ENCODE results near the gene HRCT1.

The HRCT1 gene

GRCh38 chr9:35923927-35924763 lies 18.1 kb downstream of the HRCT1 start:
- H3K36me3 ChIP-seq (ENCODE audit: control insufficient read depth in 4 of 4, insufficient read depth in 4 of 4, low read length in 3 of 4): no peaks in the 10 kb centered on the region
- peak overlapping the region in 1 of 2 experiments; percentile 74 for H3K27ac ChIP-seq (ENCODE audit: insufficient read depth in 1 of 2, low read depth in 1 of 2, low read length in 2 of 2, poor library complexity in 1 of 2, severe bottlenecking in 2 of 2)
- H3K4me3 ChIP-seq (ENCODE audit: control insufficient read depth in 1 of 7, extremely low read depth in 1 of 7, insufficient read depth in 4 of 7, low read depth in 2 of 7, low read length in 6 of 7): peak overlapping the region in 1 of 7 experiments; percentile 11
- no peaks in the 10 kb centered on the region for H3K9me3 ChIP-seq (ENCODE audit: control extremely low read depth in 1 of 5, control insufficient read depth in 4 of 5, insufficient read depth in 2 of 5, low read depth in 1 of 5, low read length in 4 of 5)
- ChIA-PET CTCF (interaction anchor here (0.9 to 9.6 kb wide), 4 partner anchors 13 to 32 kb away, joined by 3 to 63 read pairs (median 8); no protein-coding TSS in a partner anchor), POLR2A (no interaction called here)
- H3K4me1 ChIP-seq (ENCODE audit: control extremely low read depth in 1 of 4, control insufficient read depth in 4 of 4, insufficient read depth in 4 of 4, low read length in 3 of 4): peaks cover 6 to 39% (median 30%) of the 10 kb centered on the region in 4 experiments
- 75% methylated on average over 8 of the region's 9 CpGs for WGBS (ENCODE audit: insufficient coverage)
- H3K27me3 ChIP-seq (replicated peaks in 2 of 5; ENCODE audit: control insufficient read depth in 4 of 5, insufficient read depth in 5 of 5, low read length in 4 of 5): no peaks in the 10 kb centered on the region
- peak in 2 of 3 donors; percentile 76 to 84 for DNase-seq

DNA sequence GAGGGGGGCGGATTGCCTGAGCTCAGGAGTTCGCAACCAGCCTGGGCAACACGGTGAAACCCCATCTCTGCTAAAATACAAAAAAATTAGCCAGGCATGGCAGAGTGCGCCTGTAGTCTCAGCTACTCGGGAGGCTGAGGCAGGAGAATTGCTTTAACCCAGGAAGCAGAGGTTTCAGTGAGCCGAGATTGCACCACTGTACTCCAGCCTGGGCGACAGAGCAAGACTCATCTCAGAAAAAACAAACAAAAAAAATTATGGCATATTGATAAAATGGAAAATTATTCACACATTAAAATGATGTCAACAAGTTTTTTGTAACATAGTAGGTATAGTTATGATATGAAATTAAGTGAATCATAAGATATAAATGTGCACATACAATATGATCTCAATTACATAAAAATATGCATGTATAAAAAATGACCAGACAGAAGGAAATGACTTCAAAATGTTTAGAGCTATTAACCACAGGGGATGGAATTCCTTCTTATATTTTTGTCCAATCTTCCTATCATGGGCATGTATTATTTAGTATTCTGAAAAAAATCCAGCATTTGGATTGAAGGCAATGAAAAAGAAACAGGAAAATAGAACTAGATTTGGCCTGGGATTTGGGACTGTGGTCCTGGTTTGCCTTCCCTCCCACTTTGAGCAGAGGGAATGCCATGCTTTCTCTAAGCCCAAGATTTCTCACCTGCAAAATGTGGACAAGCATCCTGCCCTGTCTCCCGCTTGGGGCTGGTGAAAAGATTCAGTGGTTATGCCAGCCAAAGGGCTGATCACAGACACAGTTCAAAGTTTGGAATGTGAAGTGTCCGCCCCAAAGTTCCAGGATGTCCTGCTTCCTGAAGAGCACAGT lies 22.8 kb downstream of the HRCT1 start:
- Histone ChIP-seq H3K27me3 (replicated peaks in 2 of 5; ENCODE audit: control insufficient read depth in 4 of 5, insufficient read depth in 5 of 5, low read length in 4 of 5) (no peaks in the 10 kb centered on the region), H3K9me3 (ENCODE audit: control extremely low read depth in 1 of 5, control insufficient read depth in 4 of 5, insufficient read depth in 2 of 5, low read depth in 1 of 5, low read length in 4 of 5) (no peaks in the 10 kb centered on the region), H3K36me3 (ENCODE audit: control insufficient read depth in 4 of 4, insufficient read depth in 4 of 4, low read length in 3 of 4) (no peaks in the 10 kb centered on the region), H3K4me1 (ENCODE audit: control extremely low read depth in 1 of 4, control insufficient read depth in 4 of 4, insufficient read depth in 4 of 4, low read length in 3 of 4) (peaks cover 0 to 15% (median 11%) of the 10 kb centered on the region in 4 experiments), H3K4me3 (ENCODE audit: control insufficient read depth in 1 of 7, extremely low read depth in 1 of 7, insufficient read depth in 4 of 7, low read depth in 2 of 7, low read length in 6 of 7) (no peak overlapping the region), H3K27ac (ENCODE audit: insufficient read depth in 1 of 2, low read depth in 1 of 2, low read length in 2 of 2, poor library complexity in 1 of 2, severe bottlenecking in 2 of 2) (no peak overlapping the region)
- no peak for DNase-seq
- 98% methylated on average over 7 of the region's 9 CpGs for WGBS (ENCODE audit: insufficient coverage)
- CTCF ChIA-PET: interaction anchor here (9.6 kb wide), 1 partner anchor 16 kb away, joined by 63 read pairs; no protein-coding TSS in a partner anchor
- POLR2A ChIA-PET: no interaction called here

DNA sequence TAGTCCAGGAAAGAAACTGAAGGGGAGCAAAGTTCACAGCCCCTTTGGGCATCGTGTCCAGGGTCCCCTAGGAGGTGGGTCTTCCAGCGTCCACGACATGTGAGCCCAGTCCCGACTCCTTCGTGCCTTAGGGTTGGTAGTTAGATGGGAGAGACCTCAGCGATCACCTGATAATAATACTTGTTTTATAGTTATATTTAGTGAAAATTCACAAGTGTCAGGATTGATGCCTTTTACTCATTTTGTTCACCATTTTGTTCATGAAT lies 23.4 kb downstream of the HRCT1 start:
- no peaks in the 10 kb centered on the region for H3K27me3 ChIP-seq (replicated peaks in 2 of 5; ENCODE audit: control insufficient read depth in 4 of 5, insufficient read depth in 5 of 5, low read length in 4 of 5)
- H3K27ac ChIP-seq (ENCODE audit: insufficient read depth in 1 of 2, low read depth in 1 of 2, low read length in 2 of 2, poor library complexity in 1 of 2, severe bottlenecking in 2 of 2): no peak overlapping the region
- no peak for DNase-seq
- ChIA-PET POLR2A (no interaction called here), CTCF (interaction anchor here (9.6 kb wide), 1 partner anchor 15 kb away, joined by 63 read pairs; no protein-coding TSS in a partner anchor)
- H3K36me3 ChIP-seq (ENCODE audit: control insufficient read depth in 4 of 4, insufficient read depth in 4 of 4, low read length in 3 of 4): no peaks in the 10 kb centered on the region
- no peak overlapping the region for H3K4me3 ChIP-seq (ENCODE audit: control insufficient read depth in 1 of 7, extremely low read depth in 1 of 7, insufficient read depth in 4 of 7, low read depth in 2 of 7, low read length in 6 of 7)
- peaks cover 0 to 10% (median 5%) of the 10 kb centered on the region in 4 experiments for H3K4me1 ChIP-seq (ENCODE audit: control extremely low read depth in 1 of 4, control insufficient read depth in 4 of 4, insufficient read depth in 4 of 4, low read length in 3 of 4)
- no CpG with 5 or more reads among the region's 6 CpGs for WGBS (ENCODE audit: insufficient coverage)
- H3K9me3 ChIP-seq (ENCODE audit: control extremely low read depth in 1 of 5, control insufficient read depth in 4 of 5, insufficient read depth in 2 of 5, low read depth in 1 of 5, low read length in 4 of 5): no peaks in the 10 kb centered on the region

DNA sequence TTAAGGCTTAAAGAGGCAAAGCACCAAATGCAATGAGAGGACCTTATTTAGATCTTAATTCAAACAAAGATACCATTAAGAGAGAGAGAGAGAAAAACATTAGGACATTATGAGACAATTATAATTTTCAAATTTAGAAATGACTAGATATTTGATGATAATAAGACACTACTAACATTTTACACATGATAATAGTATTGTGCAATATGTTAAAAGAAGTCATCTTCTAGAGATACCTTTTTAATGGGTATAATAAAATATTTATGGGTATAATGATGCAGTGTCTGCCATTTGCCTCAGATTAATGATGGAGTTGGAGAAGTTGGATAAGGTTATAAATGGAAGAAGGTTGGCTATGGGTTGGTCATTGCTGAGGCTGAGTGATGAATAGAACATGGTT lies 24.5 kb downstream of the HRCT1 start:
- no peak for DNase-seq
- POLR2A ChIA-PET: no interaction called here
- Histone ChIP-seq H3K9me3 (ENCODE audit: control extremely low read depth in 1 of 5, control insufficient read depth in 4 of 5, insufficient read depth in 2 of 5, low read depth in 1 of 5, low read length in 4 of 5) (no peaks in the 10 kb centered on the region), H3K36me3 (ENCODE audit: control insufficient read depth in 4 of 4, insufficient read depth in 4 of 4, low read length in 3 of 4) (no peaks in the 10 kb centered on the region), H3K4me3 (ENCODE audit: control insufficient read depth in 1 of 7, extremely low read depth in 1 of 7, insufficient read depth in 4 of 7, low read depth in 2 of 7, low read length in 6 of 7) (no peak overlapping the region), H3K27me3 (replicated peaks in 2 of 5; ENCODE audit: control insufficient read depth in 4 of 5, insufficient read depth in 5 of 5, low read length in 4 of 5) (no peaks in the 10 kb centered on the region), H3K27ac (ENCODE audit: insufficient read depth in 1 of 2, low read depth in 1 of 2, low read length in 2 of 2, poor library complexity in 1 of 2, severe bottlenecking in 2 of 2) (no peak overlapping the region), H3K4me1 (ENCODE audit: control extremely low read depth in 1 of 4, control insufficient read depth in 4 of 4, insufficient read depth in 4 of 4, low read length in 3 of 4) (peaks cover 0 to 5% (median under 1%) of the 10 kb centered on the region in 4 experiments)
- CTCF ChIA-PET: interaction anchor here (1.0 to 9.6 kb wide), 2 partner anchors 14 to 29 kb away, joined by 4 to 63 read pairs; no protein-coding TSS in a partner anchor

GRCh38 chr9:35930989-35931388 lies 25.0 kb downstream of the HRCT1 start:
- WGBS (ENCODE audit: insufficient coverage): 100% methylated on average over 2 of the region's 3 CpGs
- POLR2A ChIA-PET: no interaction called here
- CTCF ChIA-PET: interaction anchor here (9.6 kb wide), 1 partner anchor 13 kb away, joined by 63 read pairs; no protein-coding TSS in a partner anchor

DNA sequence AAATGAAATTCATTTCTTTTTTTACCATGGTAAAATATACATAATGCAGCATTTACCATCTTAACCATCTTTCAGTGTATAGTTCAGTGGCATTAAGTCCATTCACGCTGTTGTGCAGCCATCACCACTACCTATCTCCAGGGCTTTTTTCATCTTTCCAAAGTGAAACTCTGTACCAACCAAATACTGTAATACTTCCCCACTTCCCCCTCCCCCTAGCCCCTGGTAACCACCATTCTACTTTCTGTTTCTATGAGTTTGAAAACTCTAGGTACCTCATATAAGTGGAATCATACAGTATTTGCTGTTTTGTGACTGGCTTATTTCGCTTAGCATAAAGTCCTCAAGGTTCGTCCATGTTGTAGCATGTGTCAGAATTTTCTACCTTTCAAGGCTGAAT lies 26.7 kb downstream of the HRCT1 start:
- Histone ChIP-seq H3K27ac (ENCODE audit: insufficient read depth in 1 of 2, low read depth in 1 of 2, low read length in 2 of 2, poor library complexity in 1 of 2, severe bottlenecking in 2 of 2) (no peak overlapping the region), H3K4me1 (ENCODE audit: control extremely low read depth in 1 of 4, control insufficient read depth in 4 of 4, insufficient read depth in 4 of 4, low read length in 3 of 4) (peaks cover 0 to 14% (median under 1%) of the 10 kb centered on the region in 4 experiments), H3K27me3 (replicated peaks in 2 of 5; ENCODE audit: control insufficient read depth in 4 of 5, insufficient read depth in 5 of 5, low read length in 4 of 5) (no peaks in the 10 kb centered on the region), H3K36me3 (ENCODE audit: control insufficient read depth in 4 of 4, insufficient read depth in 4 of 4, low read length in 3 of 4) (no peaks in the 10 kb centered on the region), H3K9me3 (ENCODE audit: control extremely low read depth in 1 of 5, control insufficient read depth in 4 of 5, insufficient read depth in 2 of 5, low read depth in 1 of 5, low read length in 4 of 5) (no peaks in the 10 kb centered on the region), H3K4me3 (ENCODE audit: control insufficient read depth in 1 of 7, extremely low read depth in 1 of 7, insufficient read depth in 4 of 7, low read depth in 2 of 7, low read length in 6 of 7) (no peak overlapping the region)
- WGBS (ENCODE audit: insufficient coverage): 61% methylated on average over 2 of the region's 3 CpGs
- CTCF ChIA-PET: interaction anchor here (5.7 kb wide), 1 partner anchor 12 kb away, joined by 22 read pairs; no protein-coding TSS in a partner anchor
- peak in 2 of 3 donors; percentile 67 to 72 for DNase-seq
- POLR2A ChIA-PET: no interaction called here

More at GRCh38 chr9:35930989-35931388, 25.0 kb downstream of the HRCT1 start:
- H3K27me3 ChIP-seq (replicated peaks in 2 of 5; ENCODE audit: control insufficient read depth in 4 of 5, insufficient read depth in 5 of 5, low read length in 4 of 5): no peaks in the 10 kb centered on the region
- H3K4me3 ChIP-seq (ENCODE audit: control insufficient read depth in 1 of 7, extremely low read depth in 1 of 7, insufficient read depth in 4 of 7, low read depth in 2 of 7, low read length in 6 of 7): no peak overlapping the region
- H3K4me1 ChIP-seq (ENCODE audit: control extremely low read depth in 1 of 4, control insufficient read depth in 4 of 4, insufficient read depth in 4 of 4, low read length in 3 of 4): peaks cover 0 to 5% (median under 1%) of the 10 kb centered on the region in 4 experiments
- DNase-seq: no peak
- no peaks in the 10 kb centered on the region for H3K9me3 ChIP-seq (ENCODE audit: control extremely low read depth in 1 of 5, control insufficient read depth in 4 of 5, insufficient read depth in 2 of 5, low read depth in 1 of 5, low read length in 4 of 5)
- H3K27ac ChIP-seq (ENCODE audit: insufficient read depth in 1 of 2, low read depth in 1 of 2, low read length in 2 of 2, poor library complexity in 1 of 2, severe bottlenecking in 2 of 2): no peak overlapping the region
- H3K36me3 ChIP-seq (ENCODE audit: control insufficient read depth in 4 of 4, insufficient read depth in 4 of 4, low read length in 3 of 4): no peaks in the 10 kb centered on the region

All from common myeloid progenitor, CD34-positive (primary cell).